HepG2 (cell line): ENCODE measurements around the gene KHDC1. TPM values are rescaled to one million over a fixed set of nuclear protein-coding genes. Genes with fewer than 3 reads are reported as not detected.
"Not testable (repeated sequence)": the region's sequence is repeated elsewhere in the genome, so short reads cannot be mapped to it uniquely, and the experiment has no call there.

ENCODE experiments used
- ATAC-seq: fragments of 200-7000 bp; cut with Tn5 transposase; 3 replicates; pipeline ENCODE4 v1.9.1; 2020; ENCODE audit warnings: mild to moderate bottlenecking, moderate library complexity
- BruUV-seq: library from RNA; stranded (reverse); fragments of 400-500 nt; replicated peaks from 2 replicates; lab custom pipeline; 2021; lab: Mats Ljungman, UMichigan
- CTCF ChIA-PET: fragments of 300-600 bp; formaldehyde crosslinking; extraction: SDS; loops from one replicate; lab custom pipeline; 2021; ENCODE audit warnings: low total read pairs, inconsistent platforms, low intra/inter-chr PET ratio; lab: Yijun Ruan, JAX
- POLR2A ChIA-PET: fragments of 350-600 bp; sonication (Branson Sonifier 250); formaldehyde crosslinking; loops from one replicate; lab custom pipeline; 2020; ENCODE audit warnings: antibody characterized with exemption, inconsistent platforms; lab: Yijun Ruan, JAX
- DNase-seq: peaks from one replicate; pipeline ENCODE4 v3.0.0-alpha.2; 2015; ENCODE audit warnings: low spot score
- FAIRE-seq: peaks from 3 replicates; lab custom pipeline; 2011; peaks lifted over from hg19 to GRCh38; lab: Jason Lieb, UNC
- H2AFZ ChIP-seq: one replicate; pipeline ENCODE4 v1.6.1; 2011; ENCODE audit warnings: low read length, inconsistent platforms
- H3K27ac ChIP-seq: fragments of 300-600 bp; 3 replicates; pipeline ENCODE4 v1.8.0; 2011; ENCODE audit warnings: mixed run types, mild to moderate bottlenecking, mixed read lengths, low read length, inconsistent platforms; ENCODE audit not compliant: insufficient read depth; ENCODE audit errors: extremely low read length
- H3K27me3 ChIP-seq, 2 experiments: fragments of 200-600 bp in 1 of 2; 2 replicates in 1 of 2; 3 replicates in 1 of 2; pipeline versions ENCODE4 v1.6.0 to v1.8.0; 2011; ENCODE audit warnings: low read length in 2 of 2, mild to moderate bottlenecking in 2 of 2, moderate library complexity in 2 of 2, inconsistent platforms in 1 of 2; ENCODE audit not compliant: insufficient read depth in 2 of 2, control insufficient read depth in 1 of 2
- H3K36me3 ChIP-seq, 2 experiments: fragments of 200-600 bp in 1 of 2; replicated peaks in 1 of 2; 2 replicates in 1 of 2; 3 replicates in 1 of 2; pipeline versions ENCODE4 v1.5.1 to v1.8.0; 2011; ENCODE audit warnings: low read length in 2 of 2, inconsistent platforms in 1 of 2; ENCODE audit not compliant: insufficient read depth in 2 of 2, control insufficient read depth in 1 of 2
- H3K4me1 ChIP-seq: 2 replicates; pipeline ENCODE4 v1.5.1; 2012; ENCODE audit warnings: low read length, inconsistent platforms; ENCODE audit not compliant: insufficient read depth
- H3K4me2 ChIP-seq: 2 replicates; pipeline ENCODE4 v1.6.0; 2011; ENCODE audit warnings: low read depth, low read length, inconsistent platforms
- H3K4me3 ChIP-seq, 3 experiments: fragments of 200-600 bp in 1 of 3; sonication (generic), shearing (Covaris generic) in 1 of 3; replicated peaks in 1 of 3; 2 replicates each; pipeline ENCODE4 v1.5.1; 2011 to 2016; ENCODE audit warnings: low read length in 3 of 3, inconsistent platforms in 2 of 3, low read depth in 2 of 3, mild to moderate bottlenecking in 2 of 3, control low read depth in 1 of 3, mixed read lengths in 1 of 3; ENCODE audit not compliant: insufficient read depth in 1 of 3
- H3K79me2 ChIP-seq: one replicate; pipeline ENCODE4 v1.6.1; 2011; ENCODE audit warnings: low read length, inconsistent platforms; ENCODE audit not compliant: insufficient read depth
- H3K9ac ChIP-seq: 2 replicates; pipeline ENCODE4 v1.6.0; 2011; ENCODE audit warnings: mild to moderate bottlenecking, low read depth, low read length, inconsistent platforms; ENCODE audit not compliant: insufficient read depth
- H3K9me3 ChIP-seq: 2 replicates; pipeline ENCODE4 v1.5.1; 2012; ENCODE audit warnings: mild to moderate bottlenecking, low read length
- H4K20me1 ChIP-seq: 2 replicates; pipeline ENCODE4 v1.6.0; 2011; ENCODE audit warnings: inconsistent platforms, mild to moderate bottlenecking, low read length, moderate library complexity; ENCODE audit not compliant: insufficient read depth
- MAFF ChIP-seq: IDR thresholded peaks from 2 replicates; pipeline ENCODE4 v1.6.1; 2011; ENCODE audit warnings: low read depth, low read length, improper control_type of control experiment
- MAFK ChIP-seq, 2 experiments: IDR thresholded peaks in 1 of 2; conservative IDR thresholded peaks in 1 of 2; 2 replicates each; pipeline ENCODE4 v1.6.1; 2011; ENCODE audit warnings: improper control_type of control experiment in 2 of 2, low read length in 2 of 2
- WGBS: methylation state at CpG from one replicate; pipeline ENCODE4 v1.1.6; 2017; ENCODE audit warnings: low lambda C conversion rate; 5-methylcytosine and 5-hydroxymethylcytosine counted together
- in situ Hi-C: cut with HindIII; loops from 2 replicates; pipeline ENCODE4 v1.10.0; 2017; ENCODE audit warnings: low pct_unique_long_range_greater_than_20kb; ENCODE audit not compliant: extremely low pct_ligation_motif_present
- intact Hi-C: fragments of 100-400 bp; cut with micrococcal nuclease; formaldehyde crosslinking; loops from one replicate; pipeline ENCODE4 v1.10.0; 2022; ENCODE audit not compliant: unreplicated experiment
- polyA plus RNA-seq, 8 experiments: library from polyadenylated mRNA; depleted of rRNA in 3 of 8; stranded (reverse) in 7 of 8; unstranded in 1 of 8; fragments of >200 nt; fragmentation: Illumina TruSeq in 4 of 8; extraction: Trizol in 4 of 8; gene quantifications; 2 replicates each; pipeline versions ENCODE4 v1.2.1 to v1.2.3, GENCODE V29; 2011 to 2016; ENCODE audit warnings: low read depth in 4 of 8, missing spikeins in 1 of 8, mixed read lengths in 1 of 8; ENCODE audit not compliant: insufficient read depth in 1 of 8
- total RNA-seq, 5 experiments: library from RNA; depleted of rRNA; stranded (reverse); fragments of >200 nt; fragmentation: Illumina TruSeq; extraction: Trizol; gene quantifications; 2 replicates each; pipeline ENCODE4 v1.2.3, GENCODE V29; 2016; ENCODE audit warnings: low read depth in 1 of 5

KHDC1 gene
- total and polyA plus RNA-seq, 2 of the 13 experiments (the other 11 are each of a cell fraction or from before 2014, with no cell fraction given): not detected

DNA sequence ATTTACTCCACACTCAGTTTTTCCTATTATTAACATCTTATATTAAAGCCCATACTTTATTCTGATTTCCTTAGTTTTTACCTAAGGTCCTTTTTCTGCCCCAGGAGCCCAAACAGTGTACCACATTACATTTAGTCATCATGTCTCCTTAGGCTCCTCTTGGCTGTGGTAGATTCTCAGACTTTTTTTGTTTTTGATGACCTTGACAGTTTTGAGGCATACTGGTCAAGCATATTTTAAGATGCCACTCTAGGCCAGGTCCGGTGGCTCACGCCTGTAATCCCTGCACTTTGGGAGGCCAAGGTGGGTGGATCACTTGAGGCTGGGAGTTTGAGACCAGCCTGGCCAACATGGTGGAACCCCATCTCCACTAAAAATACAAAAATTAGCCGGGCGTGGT is 18.7 kb upstream of the KHDC1 start:
- H3K9me3 ChIP-seq, H3K27ac ChIP-seq, H3K79me2 ChIP-seq, DNase-seq, H2AFZ ChIP-seq, H3K4me1 ChIP-seq, H3K4me2 ChIP-seq, H3K4me3 ChIP-seq, H3K9ac ChIP-seq, H3K27me3 ChIP-seq, ATAC-seq, CTCF ChIA-PET, intact Hi-C loops, BruUV-seq, POLR2A ChIA-PET, H4K20me1 ChIP-seq, H3K36me3 ChIP-seq, FAIRE-seq, in situ Hi-C loops: not testable (repeated sequence)
- TF ChIP-seq MAFF (peak; percentile 56; the same call in 1 of the 2 replicates), MAFK (conservative IDR thresholded peaks at IDR 0.05 in 1 of 2, IDR thresholded peaks at IDR 0.05 in 1 of 2; ENCODE audit: low read length in 2 of 2) (peak; percentile 60 to 81; a peak in 3 of 4 replicates)
- 43% methylated on average over 4 of the region's 4 CpGs for WGBS

DNA sequence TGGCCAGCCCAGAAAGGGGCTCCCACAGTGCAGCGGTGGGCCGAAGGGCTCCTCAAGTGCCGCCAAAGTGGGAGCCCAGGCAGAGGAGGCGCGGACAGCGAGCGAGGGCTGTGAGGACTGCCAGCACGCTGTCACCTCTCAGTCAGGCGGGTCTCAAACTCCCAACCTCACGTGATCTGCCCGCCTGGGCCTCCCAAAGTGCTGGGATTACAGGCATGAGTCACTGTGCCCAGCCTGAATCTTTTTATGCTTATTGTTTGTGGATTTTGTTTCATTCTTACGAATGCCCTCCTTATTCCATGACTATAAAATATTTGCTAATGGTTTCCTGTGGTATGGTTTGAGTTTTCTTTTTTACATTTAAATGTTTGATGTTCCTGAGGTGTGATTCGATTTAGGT is 6.3 kb upstream of the KHDC1 start:
- intact Hi-C loops, DNase-seq, H2AFZ ChIP-seq, H3K9ac ChIP-seq, in situ Hi-C loops, POLR2A ChIA-PET, H3K36me3 ChIP-seq, H3K79me2 ChIP-seq, H3K4me2 ChIP-seq, FAIRE-seq, BruUV-seq, H3K27me3 ChIP-seq, ATAC-seq, CTCF ChIA-PET, H4K20me1 ChIP-seq, H3K4me1 ChIP-seq, H3K27ac ChIP-seq, H3K4me3 ChIP-seq, H3K9me3 ChIP-seq: not testable (repeated sequence)
- 20% methylated on average over 7 of the region's 13 CpGs for WGBS

DNA sequence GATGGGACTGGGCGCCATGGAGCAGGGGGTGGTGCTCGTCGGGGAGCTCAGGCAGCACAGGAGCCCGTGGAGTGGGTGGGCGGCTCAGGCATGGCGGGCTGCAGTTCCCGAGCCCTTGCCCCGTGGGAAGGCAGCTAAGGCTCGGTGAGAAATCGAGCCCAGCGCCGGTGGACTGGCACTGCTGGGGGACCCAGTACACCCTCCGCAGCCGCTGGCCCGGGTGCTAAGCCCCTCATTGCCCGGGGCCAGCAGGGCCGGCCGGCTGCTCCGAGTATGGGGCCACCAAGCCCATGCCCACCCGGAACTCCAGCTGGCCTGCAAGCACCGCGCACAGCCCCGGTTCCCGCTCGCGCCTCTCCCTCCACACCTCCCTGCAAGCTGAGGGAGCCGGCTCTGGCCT is 5.9 kb upstream of the KHDC1 start:
- H3K36me3 ChIP-seq, intact Hi-C loops, H3K79me2 ChIP-seq, H3K4me2 ChIP-seq, POLR2A ChIA-PET, H3K4me3 ChIP-seq, H3K9ac ChIP-seq, H3K27me3 ChIP-seq, in situ Hi-C loops, BruUV-seq, ATAC-seq, DNase-seq, H4K20me1 ChIP-seq, H2AFZ ChIP-seq, CTCF ChIA-PET, FAIRE-seq, H3K4me1 ChIP-seq, H3K27ac ChIP-seq, H3K9me3 ChIP-seq: not testable (repeated sequence)
- WGBS: 61% methylated on average over 8 of the region's 27 CpGs
